Activated naive CD8-positive, alpha-beta T cell treated with anti-CD3 and anti-CD28 coated beads for 36 hours (primary cell): ENCODE data around the gene GLYATL2. TPM values are rescaled to one million over a fixed set of nuclear protein-coding genes. Genes with fewer than 3 reads are reported as not detected.

ENCODE experiments used
- DNase-seq: peaks from one replicate; pipeline ENCODE4 v3.0.0; 2021
- H3K27ac Mint-ChIP-seq: one replicate; pipeline ENCODE4 v1.8.0; 2022; ENCODE audit warnings: mild to moderate bottlenecking, moderate library complexity, mixed read lengths
- H3K27me3 Mint-ChIP-seq: one replicate; pipeline ENCODE4 v1.8.0; 2022; ENCODE audit warnings: mild to moderate bottlenecking, mixed read lengths
- H3K36me3 Mint-ChIP-seq: one replicate; pipeline ENCODE4 v1.8.0; 2021; ENCODE audit warnings: mild to moderate bottlenecking, mixed read lengths
- H3K4me1 Mint-ChIP-seq: one replicate; pipeline ENCODE4 v1.8.0; 2021; ENCODE audit warnings: mixed read lengths
- H3K4me3 Mint-ChIP-seq: one replicate; pipeline ENCODE4 v1.8.0; 2022; ENCODE audit warnings: mild to moderate bottlenecking, moderate library complexity, mixed read lengths
- H3K9me3 Mint-ChIP-seq: one replicate; pipeline ENCODE4 v1.8.0; 2022; ENCODE audit warnings: mixed read lengths
- total RNA-seq, 2 experiments: library from RNA; stranded (reverse); gene quantifications; one replicate each; pipeline ENCODE4 v1.2.3, GENCODE V29; 2021

GLYATL2 gene, protein sequence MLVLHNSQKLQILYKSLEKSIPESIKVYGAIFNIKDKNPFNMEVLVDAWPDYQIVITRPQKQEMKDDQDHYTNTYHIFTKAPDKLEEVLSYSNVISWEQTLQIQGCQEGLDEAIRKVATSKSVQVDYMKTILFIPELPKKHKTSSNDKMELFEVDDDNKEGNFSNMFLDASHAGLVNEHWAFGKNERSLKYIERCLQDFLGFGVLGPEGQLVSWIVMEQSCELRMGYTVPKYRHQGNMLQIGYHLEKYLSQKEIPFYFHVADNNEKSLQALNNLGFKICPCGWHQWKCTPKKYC
- total RNA-seq, result not detected

DNA sequence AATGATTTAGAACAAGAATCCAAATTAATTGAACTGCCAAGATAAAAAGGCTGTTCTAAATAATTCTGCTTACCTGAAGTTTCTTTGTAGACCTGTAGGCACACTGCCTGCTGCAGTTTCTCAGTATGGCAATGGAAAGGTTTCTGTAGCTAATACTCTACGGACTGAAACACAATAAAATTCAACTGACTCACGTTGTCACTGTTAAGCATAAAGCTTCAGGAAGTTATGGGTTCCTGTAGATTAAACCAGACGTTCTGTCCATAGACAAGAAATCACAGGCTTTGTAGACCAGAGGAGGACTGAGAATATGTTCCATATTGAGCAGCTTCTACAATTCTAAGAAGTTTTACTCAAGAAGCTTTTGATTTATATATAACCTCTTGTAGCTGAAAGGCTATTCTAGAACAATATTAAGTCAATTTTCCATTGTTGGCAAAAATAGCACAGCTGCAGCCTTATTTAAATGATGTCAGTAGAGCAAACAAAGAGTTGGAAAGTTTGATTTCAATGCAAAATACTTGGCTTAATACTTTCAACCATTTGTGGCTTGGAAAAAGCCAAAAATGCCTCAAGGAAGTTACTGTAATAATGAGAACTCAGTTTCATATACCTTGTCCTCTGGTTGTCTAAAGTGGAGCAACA, at the start of gene GLYATL2:
TSS of gene GLYATL2 (minus strand) at position 344 of the 645 bp plus-strand sequence. CDS start 5,092 bp downstream, outside the sequence.
- no peak for DNase-seq
- peaks cover 23% of the 10 kb centered on the region for H3K27me3 Mint-ChIP-seq
- H3K27ac Mint-ChIP-seq, result no peak within 1 kb of the TSS
- H3K4me3 Mint-ChIP-seq, result no peak within 1 kb of the TSS
- no peaks in the 10 kb centered on the region for H3K4me1 Mint-ChIP-seq
- H3K9me3 Mint-ChIP-seq, result no peaks in the 10 kb centered on the region
- H3K36me3 Mint-ChIP-seq, result no peaks in the 10 kb centered on the region

DNA sequence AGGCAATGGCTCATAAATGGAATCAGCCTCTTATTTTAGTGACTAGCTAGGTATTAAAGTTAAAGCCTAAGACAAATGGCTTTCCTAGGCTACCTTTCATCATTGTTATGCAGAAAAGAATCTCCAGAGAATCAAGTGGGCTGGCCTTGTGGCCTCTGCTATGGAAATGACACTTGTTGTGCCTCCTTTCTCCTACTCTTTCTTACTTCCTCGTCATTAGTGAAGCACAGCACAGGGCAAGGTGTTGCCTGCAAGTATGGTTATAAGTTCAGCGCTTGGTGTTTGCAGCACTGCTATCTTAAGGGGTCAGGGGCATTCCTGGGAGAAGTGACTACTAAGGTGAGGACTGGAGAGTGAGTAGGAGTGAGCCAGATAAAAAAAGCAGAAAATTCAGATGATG, 49.4 kb upstream of the GLYATL2 start:
- Mint-ChIP-seq H3K36me3 (no peaks in the 10 kb centered on the region), H3K27me3 (peaks cover 8% of the 10 kb centered on the region), H3K4me1 (no peaks in the 10 kb centered on the region), H3K9me3 (no peaks in the 10 kb centered on the region), H3K27ac (no peak overlapping the region), H3K4me3 (no peak overlapping the region)
- no peak for DNase-seq

DNA sequence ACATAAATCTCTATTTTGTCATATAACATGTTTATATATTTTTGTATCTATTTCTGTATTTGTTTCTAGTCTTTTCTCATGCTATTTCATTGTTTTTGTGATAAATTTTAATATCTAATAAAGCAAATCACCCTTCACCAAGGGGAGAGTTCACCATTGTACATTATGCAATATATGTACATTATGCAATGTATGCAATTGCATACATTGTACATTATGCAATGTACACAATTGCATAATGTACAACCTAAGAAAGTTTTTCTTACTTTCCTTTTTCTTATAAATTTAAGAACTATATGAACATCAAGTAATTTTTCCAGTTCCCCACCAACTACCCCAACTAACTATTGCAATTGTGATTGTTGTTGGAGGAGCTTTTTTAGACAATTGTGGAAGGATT, 44.1 kb upstream of the GLYATL2 start:
- Mint-ChIP-seq H3K27me3 (peaks cover 14% of the 10 kb centered on the region), H3K4me1 (no peaks in the 10 kb centered on the region), H3K9me3 (no peaks in the 10 kb centered on the region), H3K36me3 (no peaks in the 10 kb centered on the region), H3K27ac (no peak overlapping the region), H3K4me3 (no peak overlapping the region)
- DNase-seq, result no peak

DNA sequence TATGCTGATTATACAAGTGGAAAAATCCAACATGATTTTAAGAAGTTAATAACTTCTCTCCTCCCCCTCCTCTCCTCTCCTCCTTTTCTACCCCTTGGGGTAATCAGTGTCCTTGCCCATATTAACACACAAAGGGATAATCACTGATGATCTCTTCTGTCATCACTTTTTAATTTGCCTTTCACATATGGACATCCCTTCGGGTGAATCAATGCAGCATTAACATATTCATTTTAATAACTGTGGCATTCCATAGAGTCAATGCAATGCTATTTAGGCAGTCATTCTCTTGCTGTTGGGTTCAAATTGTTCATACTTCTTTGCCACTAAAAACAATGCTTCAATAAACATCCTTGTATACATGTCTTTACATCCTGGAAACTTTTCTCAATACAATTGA, 42.9 kb upstream of the GLYATL2 start:
- Mint-ChIP-seq H3K4me1 (no peaks in the 10 kb centered on the region), H3K27ac (no peak overlapping the region), H3K9me3 (peaks cover 6% of the 10 kb centered on the region), H3K4me3 (no peak overlapping the region), H3K36me3 (peaks cover 1% of the 10 kb centered on the region), H3K27me3 (peaks cover 22% of the 10 kb centered on the region)
- no peak for DNase-seq

DNA sequence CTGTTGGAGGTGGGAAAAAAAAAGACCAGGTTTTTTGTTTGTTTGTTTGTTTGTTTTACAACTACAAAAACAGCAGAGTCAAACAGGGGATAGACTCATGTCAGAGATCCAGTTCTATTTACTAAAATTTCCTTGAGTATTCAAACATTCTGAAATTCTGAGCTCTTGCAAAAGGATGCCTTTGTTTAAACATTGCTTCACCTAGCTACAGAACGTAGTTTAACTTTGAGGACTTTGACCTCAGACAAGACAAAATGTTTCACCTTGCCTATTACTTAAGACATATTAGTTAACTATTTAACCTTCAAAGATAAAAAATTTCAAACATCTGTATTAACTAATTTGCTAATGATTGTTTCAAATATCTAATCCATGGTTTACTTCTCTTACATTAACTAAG, 36.1 kb upstream of the GLYATL2 start:
- Mint-ChIP-seq H3K27ac (no peak overlapping the region), H3K4me3 (no peak overlapping the region), H3K36me3 (peaks cover 1% of the 10 kb centered on the region), H3K27me3 (peaks cover 41% of the 10 kb centered on the region), H3K9me3 (peaks cover 11% of the 10 kb centered on the region), H3K4me1 (no peaks in the 10 kb centered on the region)
- no peak for DNase-seq

DNA sequence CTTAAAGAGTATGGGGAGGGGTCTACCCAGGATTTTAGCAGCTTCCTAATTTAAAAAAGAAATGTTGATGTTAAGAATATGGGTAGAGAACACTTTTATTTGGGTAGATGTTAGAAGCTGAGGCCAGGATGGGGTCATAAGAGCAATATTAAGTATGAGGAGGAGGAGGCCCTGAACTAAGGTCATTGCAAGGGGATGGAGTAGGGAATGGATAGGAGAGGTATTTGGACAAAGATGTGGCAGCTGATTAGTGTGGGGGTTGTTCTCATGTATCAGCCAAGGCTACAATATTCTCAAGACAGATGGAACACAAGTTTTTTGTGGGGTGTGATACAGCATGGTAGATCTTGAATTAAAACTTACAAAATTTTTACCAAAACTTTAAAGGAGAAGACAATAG, 35.7 kb upstream of the GLYATL2 start:
- DNase-seq, result no peak
- Mint-ChIP-seq H3K36me3 (peaks cover 1% of the 10 kb centered on the region), H3K9me3 (peaks cover 13% of the 10 kb centered on the region), H3K27me3 (peaks cover 41% of the 10 kb centered on the region), H3K27ac (no peak overlapping the region), H3K4me1 (no peaks in the 10 kb centered on the region), H3K4me3 (no peak overlapping the region)

DNA sequence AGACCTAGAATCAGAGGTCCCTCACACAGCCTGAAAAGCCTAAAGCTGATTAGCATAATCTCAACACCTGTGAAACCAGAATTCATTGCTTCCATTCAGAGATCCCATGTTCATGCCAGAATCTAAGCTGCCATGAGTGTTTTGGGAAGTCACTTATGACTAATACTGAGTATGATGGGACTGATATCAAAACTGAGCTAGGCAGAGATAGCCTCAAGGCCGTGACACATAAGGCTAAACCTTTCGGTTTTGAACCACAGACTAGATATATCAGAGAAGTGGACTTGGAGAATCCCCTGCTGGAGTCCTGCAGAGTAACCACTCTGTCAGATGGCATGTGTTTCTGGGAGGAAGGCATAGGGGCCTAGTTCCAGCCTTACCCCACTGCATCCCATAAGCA, 23.1 kb upstream of the GLYATL2 start:
- Mint-ChIP-seq H3K27me3 (no peaks in the 10 kb centered on the region), H3K4me1 (no peaks in the 10 kb centered on the region), H3K4me3 (no peak overlapping the region), H3K36me3 (no peaks in the 10 kb centered on the region), H3K9me3 (peaks cover 9% of the 10 kb centered on the region), H3K27ac (no peak overlapping the region)
- DNase-seq, result no peak

DNA sequence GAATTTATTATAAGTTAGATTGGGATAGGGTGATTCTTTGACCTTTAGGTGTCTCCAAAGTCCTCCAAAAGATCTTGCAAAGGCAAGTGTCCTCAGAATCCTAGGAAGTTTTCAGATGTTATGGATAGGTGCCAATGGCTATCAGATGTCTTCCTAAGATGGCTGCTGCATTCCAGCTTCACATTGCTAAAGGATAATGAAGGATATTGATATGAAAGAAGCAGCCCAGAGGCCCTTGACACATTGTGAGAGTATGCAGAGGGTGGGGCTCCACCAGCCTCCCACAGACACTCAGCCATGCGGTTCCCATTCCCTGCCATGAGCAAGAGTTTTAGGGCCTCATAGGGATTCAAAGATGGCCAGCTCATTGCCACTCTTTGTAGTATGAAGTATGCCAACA, 22.3 kb upstream of the GLYATL2 start:
- H3K27ac Mint-ChIP-seq, result no peak overlapping the region
- no peaks in the 10 kb centered on the region for H3K36me3 Mint-ChIP-seq
- no peaks in the 10 kb centered on the region for H3K4me1 Mint-ChIP-seq
- H3K9me3 Mint-ChIP-seq, result peaks cover 11% of the 10 kb centered on the region
- H3K27me3 Mint-ChIP-seq, result peaks cover 7% of the 10 kb centered on the region
- H3K4me3 Mint-ChIP-seq, result no peak overlapping the region
- no peak for DNase-seq

DNA sequence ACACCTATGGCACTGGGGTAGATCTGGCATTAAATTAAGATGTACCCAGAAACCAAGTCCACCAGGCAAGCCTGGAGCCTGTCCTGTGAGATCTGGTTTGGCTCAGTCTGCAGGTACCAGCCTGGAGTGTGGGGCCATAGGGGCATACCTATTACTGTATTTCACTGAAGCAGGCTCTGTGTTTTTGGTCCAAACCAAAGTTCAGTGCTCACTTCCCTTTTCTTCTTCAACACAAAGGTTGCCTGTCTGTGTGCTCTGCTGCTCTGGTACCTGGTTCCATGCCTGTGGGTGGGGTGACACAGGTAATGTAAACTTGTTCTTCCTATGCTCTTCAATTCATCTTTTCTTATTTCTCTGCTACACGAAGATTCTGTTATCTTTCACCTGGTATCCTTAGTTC, 19.8 kb upstream of the GLYATL2 start:
- H3K27me3 Mint-ChIP-seq, result peaks cover 27% of the 10 kb centered on the region
- H3K9me3 Mint-ChIP-seq, result peaks cover 12% of the 10 kb centered on the region
- no peaks in the 10 kb centered on the region for H3K4me1 Mint-ChIP-seq
- H3K36me3 Mint-ChIP-seq, result no peaks in the 10 kb centered on the region
- no peak overlapping the region for H3K27ac Mint-ChIP-seq
- no peak for DNase-seq
- H3K4me3 Mint-ChIP-seq, result no peak overlapping the region

DNA sequence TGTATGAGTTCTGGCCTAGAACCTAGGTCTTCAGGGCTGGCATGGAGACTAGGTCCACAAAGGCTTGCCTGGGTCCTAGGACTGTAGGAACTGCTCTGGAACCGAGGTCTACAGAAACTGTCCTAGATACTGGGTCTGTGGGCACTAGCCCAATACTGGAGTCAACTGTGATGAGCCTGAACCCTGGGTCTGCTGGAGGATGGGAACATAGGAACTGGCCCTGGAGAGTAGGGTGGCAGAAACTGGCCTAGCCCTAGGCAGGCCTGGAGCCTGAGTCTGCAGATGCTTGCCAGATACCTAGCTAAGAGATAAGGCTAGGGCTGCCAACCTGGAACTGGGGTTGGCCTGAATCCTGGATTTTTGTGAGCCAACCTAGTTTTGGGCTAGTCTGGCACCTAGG, 19.2 kb upstream of the GLYATL2 start:
- Mint-ChIP-seq H3K9me3 (peaks cover 12% of the 10 kb centered on the region), H3K36me3 (no peaks in the 10 kb centered on the region), H3K27ac (no peak overlapping the region), H3K27me3 (peaks cover 31% of the 10 kb centered on the region), H3K4me1 (no peaks in the 10 kb centered on the region), H3K4me3 (no peak overlapping the region)
- DNase-seq, result no peak

DNA sequence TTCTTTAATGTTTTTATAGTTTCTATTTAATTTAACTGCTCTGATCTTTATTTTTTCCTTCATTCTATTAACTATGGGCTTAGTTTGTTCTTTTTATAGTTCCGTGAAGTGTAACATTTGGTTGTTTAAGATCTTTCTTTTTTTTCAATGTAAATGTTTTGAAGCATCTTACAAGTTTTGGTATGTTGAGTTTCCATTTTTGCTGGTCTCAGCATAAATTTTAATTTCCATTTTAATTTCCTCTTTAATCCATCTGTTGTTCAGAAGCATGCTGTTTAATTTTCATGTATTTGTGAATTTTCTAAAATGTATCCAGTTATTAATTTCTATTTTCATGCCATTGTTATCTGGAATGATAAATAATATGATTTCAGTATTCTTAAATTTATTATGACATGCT, 17.0 kb upstream of the GLYATL2 start:
- Mint-ChIP-seq H3K27ac (no peak overlapping the region), H3K9me3 (peaks cover 12% of the 10 kb centered on the region), H3K4me1 (no peaks in the 10 kb centered on the region), H3K36me3 (no peaks in the 10 kb centered on the region), H3K4me3 (no peak overlapping the region), H3K27me3 (peaks cover 36% of the 10 kb centered on the region)
- DNase-seq, result no peak

DNA sequence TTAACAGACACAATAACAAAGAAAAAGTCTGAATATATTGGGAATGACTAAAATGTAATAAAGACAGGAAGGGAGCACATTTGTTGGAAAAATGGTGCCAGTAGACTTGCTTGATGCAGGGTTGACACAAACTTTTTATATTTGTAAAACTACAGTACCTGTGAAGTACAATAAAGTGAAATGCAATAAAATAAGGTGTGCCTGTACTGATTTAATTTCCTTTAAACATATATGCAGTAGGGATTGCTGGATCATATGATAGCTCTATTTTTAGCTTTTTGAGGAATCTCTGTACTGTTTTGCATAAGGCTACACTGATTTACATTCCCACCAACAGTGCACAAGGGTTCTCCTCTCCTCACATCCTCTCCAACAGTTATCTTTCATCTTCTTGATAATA, 12.3 kb upstream of the GLYATL2 start:
- Mint-ChIP-seq H3K27me3 (peaks cover 36% of the 10 kb centered on the region), H3K9me3 (peaks cover 2% of the 10 kb centered on the region), H3K27ac (no peak overlapping the region), H3K4me3 (no peak overlapping the region), H3K36me3 (no peaks in the 10 kb centered on the region), H3K4me1 (no peaks in the 10 kb centered on the region)
- DNase-seq, result no peak

DNA sequence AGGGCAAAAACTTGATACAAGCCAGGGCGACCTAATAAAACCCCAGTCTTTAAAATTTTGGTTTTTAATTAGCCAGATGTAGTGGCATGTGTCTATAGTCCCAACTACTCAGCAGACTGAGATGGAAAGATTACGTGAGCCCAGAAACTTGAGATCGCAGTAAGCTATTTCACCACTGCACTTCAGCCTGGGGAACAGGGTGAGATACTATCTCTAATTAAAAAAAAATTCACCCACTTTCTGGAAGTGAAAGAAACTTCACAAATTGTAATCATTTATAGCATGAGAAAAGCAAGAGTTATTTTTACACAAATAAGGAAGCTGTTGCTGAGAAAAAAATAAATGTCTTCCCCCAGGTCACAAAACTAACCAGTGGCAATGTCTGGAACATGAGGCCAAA, 882 bp upstream of the GLYATL2 start:
- no peaks in the 10 kb centered on the region for H3K9me3 Mint-ChIP-seq
- H3K4me3 Mint-ChIP-seq, result no peak overlapping the region
- DNase-seq, result no peak
- no peak overlapping the region for H3K27ac Mint-ChIP-seq
- H3K27me3 Mint-ChIP-seq, result peaks cover 23% of the 10 kb centered on the region
- no peaks in the 10 kb centered on the region for H3K36me3 Mint-ChIP-seq
- H3K4me1 Mint-ChIP-seq, result no peaks in the 10 kb centered on the region

DNA sequence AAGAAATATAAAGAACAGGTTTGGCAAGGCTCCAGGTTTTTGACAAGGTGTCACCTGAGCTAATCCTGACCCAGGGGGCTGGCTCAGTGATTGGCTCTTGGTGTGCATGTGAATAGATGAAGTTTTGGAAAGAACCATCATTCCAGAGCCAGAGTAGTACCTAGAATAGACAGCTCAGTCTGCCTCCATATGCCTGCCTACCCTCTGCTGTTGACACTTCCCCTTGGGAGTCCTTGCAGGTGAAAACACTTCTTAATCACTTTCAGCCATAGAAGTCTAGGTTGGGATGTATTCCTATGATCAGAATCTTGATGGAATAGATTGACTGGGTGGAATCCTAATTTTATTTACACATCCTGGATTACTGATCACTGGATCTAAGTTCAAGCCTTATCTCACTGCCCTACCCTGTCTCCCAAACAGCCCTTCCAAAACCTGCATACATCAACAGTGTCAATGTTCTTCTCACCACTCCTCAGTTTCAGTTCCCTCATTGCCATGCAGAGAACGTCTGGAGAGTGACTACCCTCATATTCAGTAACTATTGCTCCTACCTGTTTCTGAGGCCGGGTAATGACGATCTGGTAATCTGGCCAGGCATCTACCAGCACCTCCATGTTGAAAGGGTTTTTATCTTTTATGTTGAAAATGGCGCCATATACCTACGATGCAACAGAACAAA, 6.7 kb downstream of the GLYATL2 start:
- Mint-ChIP-seq H3K27me3 (peaks cover 30% of the 10 kb centered on the region), H3K9me3 (no peaks in the 10 kb centered on the region), H3K4me1 (no peaks in the 10 kb centered on the region)

DNA sequence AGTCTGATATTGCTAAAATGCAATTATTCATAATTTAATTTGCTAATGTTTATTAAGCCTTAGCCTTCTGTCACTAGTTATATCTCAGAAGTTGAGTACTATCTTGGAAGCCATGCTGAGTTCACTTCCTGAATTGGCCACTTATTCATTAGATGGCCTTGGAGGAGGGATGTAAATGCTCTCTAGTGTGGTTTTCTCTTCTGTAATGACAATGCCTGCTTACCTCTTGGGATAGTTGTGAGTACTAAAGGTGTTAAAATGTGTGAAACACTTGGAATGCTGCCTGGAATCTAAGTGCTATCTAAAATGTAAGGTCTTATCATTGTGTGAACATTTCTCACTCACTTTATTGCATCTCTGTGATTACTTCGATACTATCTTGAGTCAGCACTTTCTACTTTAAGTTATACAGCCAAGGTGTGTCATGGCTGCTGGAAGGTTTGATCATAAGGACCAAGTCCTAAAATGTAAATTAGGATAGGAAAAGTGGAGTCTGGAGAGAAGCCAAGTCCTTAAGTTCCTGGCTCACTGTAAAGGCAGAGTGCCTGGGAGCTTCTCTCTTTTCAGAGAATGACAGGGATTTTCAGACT, 12.4 kb downstream of the GLYATL2 start:
- no peaks in the 10 kb centered on the region for H3K36me3 Mint-ChIP-seq
- no peak for DNase-seq
- no peak overlapping the region for H3K27ac Mint-ChIP-seq
- no peak overlapping the region for H3K4me3 Mint-ChIP-seq
- H3K27me3 Mint-ChIP-seq, result peaks cover 27% of the 10 kb centered on the region
- no peaks in the 10 kb centered on the region for H3K4me1 Mint-ChIP-seq
- H3K9me3 Mint-ChIP-seq, result no peaks in the 10 kb centered on the region

More for the DNA sequence above, 6.7 kb downstream of the GLYATL2 start:
- H3K27ac Mint-ChIP-seq, result no peak overlapping the region
- H3K4me3 Mint-ChIP-seq, result no peak overlapping the region
- H3K36me3 Mint-ChIP-seq, result no peaks in the 10 kb centered on the region
- no peak for DNase-seq
